Activated T-cell treated with anti-CD3 and anti-CD28 coated beads for 48 hours (primary cell): ENCODE measurements around the gene TRIP13.
"Not testable (repeated sequence)": the region's sequence is repeated elsewhere in the genome, so short reads cannot be mapped to it uniquely, and the experiment has no call there.

Source experiments
- DNase-seq: peaks from one replicate; pipeline ENCODE4 v3.0.0-alpha.2; 2020; ENCODE audit warnings: low read depth

The TRIP13 gene

GRCh38 chr5:937151-937924, 44.7 kb downstream of the TRIP13 start:
- DNase-seq = no peak

- DNase-seq = no peak
Observed at GRCh38 chr5:939368-939767, 46.7 kb downstream of the TRIP13 start.

- not testable (repeated sequence) for DNase-seq
Observed at GRCh38 chr5:940741-941140, 48.1 kb downstream of the TRIP13 start.

- DNase-seq = no peak
Observed at GRCh38 chr5:943201-943917, 50.7 kb downstream of the TRIP13 start.

- no peak for DNase-seq
Observed at GRCh38 chr5:943918-944620, 51.4 kb downstream of the TRIP13 start.

GRCh38 chr5:944621-944927, 51.9 kb downstream of the TRIP13 start:
- no peak for DNase-seq

GRCh38 chr5:944992-945685, 52.5 kb downstream of the TRIP13 start:
- no peak for DNase-seq

GRCh38 chr5:945691-946551, 53.2 kb downstream of the TRIP13 start:
- no peak for DNase-seq

GRCh38 chr5:946720-947625, 54.3 kb downstream of the TRIP13 start:
- DNase-seq = no peak

GRCh38 chr5:947626-948471, 55.2 kb downstream of the TRIP13 start:
- DNase-seq = no peak

GRCh38 chr5:948472-949274, 56.0 kb downstream of the TRIP13 start:
- no peak for DNase-seq

GRCh38 chr5:949275-949543, 56.5 kb downstream of the TRIP13 start:
- DNase-seq = no peak

GRCh38 chr5:949815-950560, 57.3 kb downstream of the TRIP13 start:
- no peak for DNase-seq

- DNase-seq = no peak
Observed at GRCh38 chr5:951940-952596, 59.4 kb downstream of the TRIP13 start.

- no peak for DNase-seq
Observed at GRCh38 chr5:952597-953271, 60.0 kb downstream of the TRIP13 start.

- DNase-seq = no peak
Observed at GRCh38 chr5:953535-954449, 61.1 kb downstream of the TRIP13 start.
